CMK (cell line): Measurements from ENCODE around the gene XYLT1.

Experiments used
- DNase-seq: peaks from one replicate; pipeline ENCODE4 v3.0.0-alpha.2; 2010; ENCODE audit warnings: low read depth

XYLT1 gene

DNA sequence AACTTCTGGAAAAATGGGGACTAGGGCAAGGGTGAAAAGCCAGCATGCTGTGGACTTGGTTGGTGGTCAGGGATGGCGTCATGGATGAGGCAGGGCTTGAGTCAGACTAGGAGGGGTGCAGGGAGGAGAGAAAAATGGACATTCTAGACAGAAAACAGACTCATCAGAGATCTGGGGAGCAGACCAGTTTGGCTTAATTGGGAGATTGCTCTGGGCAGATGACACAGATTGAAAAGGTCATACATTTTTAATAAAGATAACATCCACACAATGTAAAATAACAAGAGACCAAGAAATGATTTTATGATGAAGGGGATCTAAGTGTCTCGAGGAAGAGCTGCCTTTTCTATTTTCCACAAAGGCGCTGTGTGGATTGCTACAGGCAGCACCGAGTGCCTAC is 326.3 kb downstream of the XYLT1 start:
- no peak for DNase-seq

DNA sequence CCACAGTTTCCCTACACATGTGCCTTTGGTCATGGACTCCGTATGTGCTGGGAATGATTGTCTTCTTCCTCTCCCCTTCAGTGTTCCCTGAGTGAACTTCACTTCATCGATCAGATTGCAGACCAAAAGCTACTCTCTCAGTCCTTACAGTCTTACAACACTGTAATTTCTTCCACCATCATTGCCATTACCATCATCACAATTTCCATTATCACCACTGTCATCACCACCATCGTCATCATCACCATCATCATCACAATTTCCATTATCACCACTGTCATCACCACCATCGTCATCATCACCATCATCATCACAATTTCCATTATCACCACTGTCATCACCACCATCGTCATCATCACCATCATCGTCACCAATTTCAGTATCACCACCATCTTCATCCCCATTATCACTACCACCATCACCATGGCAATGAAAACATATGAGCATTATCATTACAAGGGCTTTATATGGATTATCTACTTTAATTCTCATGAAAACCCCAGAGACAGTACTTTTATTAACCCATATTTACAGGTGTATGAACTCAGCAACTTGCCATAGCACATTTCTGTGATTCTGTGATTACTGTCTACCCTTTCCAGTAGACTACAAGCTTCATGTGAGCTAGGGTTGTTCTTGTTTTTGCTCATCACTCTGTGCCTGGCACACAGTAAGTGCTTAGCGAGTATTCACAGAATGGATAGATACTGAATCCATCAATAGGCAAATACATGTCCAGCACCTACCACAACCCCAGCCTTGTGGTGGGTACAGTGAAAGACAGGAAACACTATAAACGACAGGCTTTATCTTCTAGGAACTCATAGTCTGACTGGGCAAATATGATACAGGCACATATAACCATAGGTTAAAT is 327.0 kb downstream of the XYLT1 start:
- DNase-seq, result no peak

- no peak for DNase-seq
Measured at GRCh38 chr16:17138801-17139200, 332.0 kb downstream of the XYLT1 start.

- DNase-seq, result no peak
Measured at GRCh38 chr16:17135439-17135838, 335.3 kb downstream of the XYLT1 start.

DNA sequence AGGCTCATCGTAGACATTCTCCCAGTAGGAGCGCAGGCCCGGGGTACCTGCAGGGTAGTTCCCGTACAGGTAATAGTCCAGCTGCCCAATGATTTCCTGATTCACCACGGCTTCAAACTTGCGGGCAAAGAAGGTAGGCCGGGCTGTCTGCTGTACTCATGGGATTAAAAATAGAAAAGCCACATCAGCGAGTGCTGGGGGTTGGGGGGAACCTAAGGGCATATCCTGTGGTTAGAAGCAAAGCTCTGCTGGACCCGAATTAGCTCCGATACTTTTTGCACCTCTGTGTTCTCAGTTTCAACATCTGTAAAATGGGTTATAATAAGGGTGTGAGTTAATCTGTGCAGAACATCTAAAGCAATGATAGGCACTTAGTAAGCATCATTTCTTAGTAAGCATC is 336.2 kb downstream of the XYLT1 start:
- DNase-seq, result no peak

DNA sequence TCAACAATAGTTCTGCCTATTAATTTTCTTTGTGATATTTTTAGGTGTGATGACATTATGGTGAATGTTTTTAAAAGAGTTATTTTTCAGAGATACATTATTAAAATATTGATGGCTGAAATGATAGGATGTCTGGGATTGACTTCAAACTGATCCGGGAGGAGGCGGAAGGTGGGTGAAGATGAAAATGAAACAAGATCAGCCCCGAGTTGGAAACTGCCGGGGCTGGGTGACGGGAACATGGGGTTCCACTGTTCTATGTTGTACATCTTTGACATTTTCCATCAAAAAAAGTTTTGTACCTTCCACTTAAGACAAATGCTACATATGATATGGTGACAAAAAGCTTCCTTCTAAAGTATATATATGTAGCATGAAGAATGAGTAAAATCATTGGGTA is 336.9 kb downstream of the XYLT1 start:
- DNase-seq, result no peak

- DNase-seq, result no peak
Measured at GRCh38 chr16:17131351-17131750, 339.4 kb downstream of the XYLT1 start.

GRCh38 chr16:17130733-17131132 is 340.0 kb downstream of the XYLT1 start:
- no peak for DNase-seq

GRCh38 chr16:17129971-17130370 is 340.8 kb downstream of the XYLT1 start:
- DNase-seq, result no peak

DNA sequence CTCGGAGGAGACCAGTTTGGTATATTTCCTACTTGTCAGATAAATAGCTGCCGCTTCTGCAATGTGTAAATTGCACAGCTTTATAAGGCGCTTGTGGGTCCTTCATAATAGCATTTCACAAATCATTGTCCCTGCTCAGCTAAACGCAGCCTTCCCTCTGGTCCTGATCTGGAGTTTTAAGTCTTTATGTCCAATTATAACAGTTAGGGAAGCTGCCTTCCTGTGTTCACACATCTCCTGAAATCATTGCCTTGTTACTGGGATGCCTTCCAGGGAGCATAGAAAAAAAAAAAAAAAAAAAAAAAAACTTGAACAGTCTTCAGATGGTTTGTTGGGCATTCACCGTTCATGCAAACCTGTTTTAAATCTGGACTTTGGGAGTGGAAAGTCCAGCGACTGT is 342.0 kb downstream of the XYLT1 start:
- DNase-seq, result no peak

- no peak for DNase-seq
Measured at GRCh38 chr16:17126156-17126555, 344.6 kb downstream of the XYLT1 start.

- no peak for DNase-seq
Measured at GRCh38 chr16:17125671-17126070, 345.1 kb downstream of the XYLT1 start.

GRCh38 chr16:17117906-17118577 is 352.7 kb downstream of the XYLT1 start:
- no peak for DNase-seq

GRCh38 chr16:17116595-17117322 is 354.0 kb downstream of the XYLT1 start:
- DNase-seq, result no peak

DNA sequence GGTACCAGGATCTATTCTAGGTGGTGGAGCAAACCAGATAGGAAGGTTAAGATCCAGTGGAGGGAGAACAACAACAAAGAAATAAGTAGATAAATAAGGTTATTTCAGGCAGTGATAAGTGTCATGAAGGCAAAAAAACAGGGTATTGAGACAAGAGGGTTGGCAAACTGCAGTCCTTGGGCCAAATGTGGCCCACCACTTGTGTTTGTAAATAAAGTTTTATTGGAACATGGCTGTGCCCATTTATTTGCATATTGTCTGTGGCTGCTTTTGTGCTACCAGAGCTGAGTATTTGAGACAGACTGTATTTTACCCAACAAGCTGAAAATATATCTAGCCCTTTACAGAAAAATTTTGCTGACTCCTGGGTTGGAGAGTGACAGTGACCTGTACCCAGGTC is 361.3 kb downstream of the XYLT1 start:
- DNase-seq, result no peak

DNA sequence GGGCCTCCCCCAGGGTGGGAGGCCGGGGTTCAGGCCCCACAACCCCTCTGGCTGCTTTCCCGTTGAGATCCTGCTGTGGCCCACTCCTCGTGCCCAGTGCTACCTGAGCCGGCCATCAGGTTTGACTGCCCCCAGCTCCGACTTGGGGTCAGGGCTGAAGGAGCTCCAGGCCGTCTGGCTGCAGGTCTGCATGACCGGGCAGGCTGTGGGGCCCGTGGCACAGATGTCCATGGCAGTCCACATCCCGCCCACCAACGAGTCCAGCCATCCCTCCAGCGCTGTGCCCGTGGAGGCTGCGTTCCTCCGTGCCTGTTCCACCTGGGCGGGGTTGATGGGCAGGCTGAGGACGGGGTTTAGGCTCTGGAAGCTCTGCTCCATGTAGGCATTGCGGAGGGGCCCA is 362.2 kb downstream of the XYLT1 start:
- no peak for DNase-seq

- DNase-seq, result no peak
Measured at GRCh38 chr16:17107450-17107849, 363.3 kb downstream of the XYLT1 start.

- no peak for DNase-seq
Measured at GRCh38 chr16:17106243-17106791, 364.4 kb downstream of the XYLT1 start.

- DNase-seq, result no peak
Measured at GRCh38 chr16:17105239-17105797, 365.4 kb downstream of the XYLT1 start.

GRCh38 chr16:17104654-17105053 is 366.1 kb downstream of the XYLT1 start:
- no peak for DNase-seq

DNA sequence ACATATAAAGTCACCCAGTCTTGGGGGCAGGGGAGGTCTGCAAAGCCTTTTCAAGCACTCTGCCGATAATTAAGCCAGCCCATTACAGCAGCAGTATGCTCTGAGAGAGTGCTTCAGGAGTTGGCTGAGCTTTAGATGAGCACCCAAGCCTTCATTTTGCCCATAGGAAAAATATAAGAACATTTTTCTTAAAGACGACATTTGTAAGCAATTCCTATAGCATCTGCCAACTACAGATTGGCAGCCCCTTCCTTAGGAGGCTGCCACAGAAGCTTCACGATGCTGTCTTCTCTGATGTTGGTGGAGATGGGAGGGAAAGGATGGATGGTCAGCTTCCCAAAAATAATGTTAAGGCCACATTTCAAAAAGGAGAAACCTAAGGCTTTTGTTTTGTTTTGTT is 367.5 kb downstream of the XYLT1 start:
- DNase-seq, result no peak

- no peak for DNase-seq
Measured at GRCh38 chr16:17101646-17102045, 369.1 kb downstream of the XYLT1 start.
